ENCODE results near the gene ST8SIA3. TPM values are rescaled to one million over a fixed set of nuclear protein-coding genes. Genes with fewer than 3 reads are reported as not detected.
"Not testable (repeated sequence)": the region's sequence is repeated elsewhere in the genome, so short reads cannot be mapped to it uniquely, and the experiment has no call there.

ST8SIA3 gene
- total RNA-seq, 4 donors from 2014 or later = not detected

- ATAC-seq (ENCODE audit: low FRiP score) (no peak), DNase-seq (ENCODE audit: low spot score) (no peak)
- TF ChIP-seq CTCF (IDR thresholded peaks at IDR 0.05) = no peak
Measured at GRCh38 chr18:57390044-57390443, 37.7 kb downstream of the ST8SIA3 start.

GRCh38 chr18:57394749-57395148 lies 42.4 kb downstream of the ST8SIA3 start:
- not testable (repeated sequence) for DNase-seq (ENCODE audit: low spot score); ATAC-seq (ENCODE audit: low FRiP score)

GRCh38 chr18:57396831-57397230 lies 44.5 kb downstream of the ST8SIA3 start:
- DNase-seq (ENCODE audit: low spot score); ATAC-seq (ENCODE audit: low FRiP score): not testable (repeated sequence)

GRCh38 chr18:57397440-57398132 lies 45.2 kb downstream of the ST8SIA3 start:
- DNase-seq (ENCODE audit: low spot score) (no peak), ATAC-seq (ENCODE audit: low FRiP score) (no peak)
- TF ChIP-seq CTCF (IDR thresholded peaks at IDR 0.05) = no peak

- no peak for ATAC-seq (ENCODE audit: low FRiP score)
- TF ChIP-seq CTCF (IDR thresholded peaks at IDR 0.05) = no peak
- DNase-seq (ENCODE audit: low spot score) = no peak
Measured at GRCh38 chr18:57404345-57404744, 52.0 kb downstream of the ST8SIA3 start.

- DNase-seq (ENCODE audit: low spot score) (no peak), ATAC-seq (ENCODE audit: low FRiP score) (no peak)
- no peak for TF ChIP-seq CTCF (IDR thresholded peaks at IDR 0.05)
Measured at GRCh38 chr18:57409650-57410049, 57.3 kb downstream of the ST8SIA3 start.

- ATAC-seq (ENCODE audit: low FRiP score) (no peak), DNase-seq (ENCODE audit: low spot score) (no peak)
- TF ChIP-seq CTCF (IDR thresholded peaks at IDR 0.05) = no peak
Measured at GRCh38 chr18:57410749-57411148, 58.4 kb downstream of the ST8SIA3 start.

- ATAC-seq (ENCODE audit: low FRiP score) (no peak), DNase-seq (ENCODE audit: low spot score) (no peak)
Measured at GRCh38 chr18:57416542-57416941, 64.2 kb downstream of the ST8SIA3 start.

More at GRCh38 chr18:57416542-57416941, 64.2 kb downstream of the ST8SIA3 start:
- no peak for TF ChIP-seq CTCF (IDR thresholded peaks at IDR 0.05)

Other genes with a start within 250 kb of the ST8SIA3 start
- gene BOD1L2, start 205.5 kb upstream of the ST8SIA3 start, total RNA-seq = not detected
- gene ONECUT2, start 82.8 kb downstream of the ST8SIA3 start, total RNA-seq = under 1 TPM in 2 of 4 donors, not detected in 2; under 0.01 to 0.06 TPM
- gene FECH, start 234.1 kb downstream of the ST8SIA3 start, total RNA-seq = 10 to 100 TPM; 22.3 to 53.0 (median 31.7) TPM